ENCODE results near the gene ACAD10.

ACAD10 gene

GRCh38 chr12:111766608-111767361, 80.9 kb downstream of the ACAD10 start, which contains the start of gene ALDH2:
Gene ALDH2, plus strand, starts transcription at chr12:111766933. Its CDS starts 50 bp downstream, at chr12:111766983.
- H3K36me3 Mint-ChIP-seq = peaks cover 0 to 3% of the 10 kb centered on the region in 2 donors
- peak within 1 kb of the TSS; percentile 80 to 90 for H3K4me3 Mint-ChIP-seq
- peaks cover 43 to 62% of the 10 kb centered on the region in 2 donors for H3K4me1 Mint-ChIP-seq
- ATAC-seq (replicated peaks) (peak; percentile 54 to 63), DNase-seq (no peak)
- H3K9me3 Mint-ChIP-seq = no peaks in the 10 kb centered on the region
- H3K27ac Mint-ChIP-seq = peak within 1 kb of the TSS; percentile 86
- peaks cover 0 to 6% of the 10 kb centered on the region in 2 donors for H3K27me3 Mint-ChIP-seq

DNA sequence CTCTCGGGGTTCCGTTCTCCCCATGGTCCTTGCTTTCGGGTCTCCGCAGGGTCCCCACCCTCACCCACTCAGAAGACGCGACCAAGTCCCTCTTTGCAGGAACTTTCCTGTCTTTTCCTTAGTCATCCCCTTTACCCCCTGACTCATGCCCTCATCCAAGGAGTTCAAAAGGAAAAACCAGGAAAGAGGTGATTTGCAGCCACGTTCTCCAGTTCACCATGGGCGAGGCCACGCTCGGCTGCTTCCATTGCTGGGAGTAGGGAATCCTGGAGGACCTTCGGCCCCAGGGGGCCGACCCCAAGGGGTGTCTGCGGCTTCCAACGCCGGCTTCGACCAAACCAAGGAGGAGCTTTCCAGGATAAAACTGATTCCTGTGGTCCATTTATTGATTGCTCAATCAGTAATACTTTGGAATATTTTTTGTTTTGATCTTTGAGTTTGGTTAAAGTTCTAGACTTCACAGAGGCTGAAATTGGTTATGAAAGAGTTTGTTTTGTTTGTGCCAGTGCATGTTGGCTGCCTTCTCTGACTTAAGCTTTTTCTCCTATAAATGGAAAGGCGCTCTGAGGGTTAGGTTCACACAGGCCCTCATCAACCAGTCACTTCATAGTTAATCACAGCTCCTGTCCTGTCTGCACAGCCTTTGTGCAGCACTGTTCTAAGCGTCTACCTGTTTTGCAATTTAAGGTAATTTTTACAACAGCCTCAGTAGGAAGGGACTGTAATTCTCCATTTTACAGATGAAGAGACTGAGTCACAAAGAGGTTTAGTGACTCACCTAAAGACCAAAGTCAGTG, 81.7 kb downstream of the ACAD10 start:
- H3K4me1 Mint-ChIP-seq = peaks cover 38 to 54% of the 10 kb centered on the region in 2 donors
- ATAC-seq (replicated peaks) = no peak

GRCh38 chr12:111768159-111768895, 82.5 kb downstream of the ACAD10 start:
- Mint-ChIP-seq H3K27ac (no peak overlapping the region), H3K36me3 (no peaks in the 10 kb centered on the region), H3K9me3 (no peaks in the 10 kb centered on the region), H3K4me1 (peaks cover 37 to 46% of the 10 kb centered on the region in 2 donors), H3K4me3 (no peak overlapping the region), H3K27me3 (peaks cover 0 to 6% of the 10 kb centered on the region in 2 donors)
- DNase-seq = no peak
- no peak for ATAC-seq (replicated peaks)

More for the DNA sequence above, 81.7 kb downstream of the ACAD10 start:
- no peak for DNase-seq
- Mint-ChIP-seq H3K4me3 (peak overlapping the region; percentile 80 to 90), H3K36me3 (no peaks in the 10 kb centered on the region), H3K27me3 (peaks cover 0 to 6% of the 10 kb centered on the region in 2 donors), H3K27ac (peak overlapping the region; percentile 86), H3K9me3 (no peaks in the 10 kb centered on the region)

GRCh38 chr12:111769599-111769998, 83.7 kb downstream of the ACAD10 start:
- Mint-ChIP-seq H3K36me3 (no peaks in the 10 kb centered on the region), H3K4me1 (peaks cover 35 to 45% of the 10 kb centered on the region in 2 donors), H3K9me3 (no peaks in the 10 kb centered on the region), H3K27me3 (peaks cover 0 to 6% of the 10 kb centered on the region in 2 donors), H3K4me3 (no peak overlapping the region), H3K27ac (no peak overlapping the region)
- ATAC-seq (replicated peaks) (no peak), DNase-seq (no peak)

DNA sequence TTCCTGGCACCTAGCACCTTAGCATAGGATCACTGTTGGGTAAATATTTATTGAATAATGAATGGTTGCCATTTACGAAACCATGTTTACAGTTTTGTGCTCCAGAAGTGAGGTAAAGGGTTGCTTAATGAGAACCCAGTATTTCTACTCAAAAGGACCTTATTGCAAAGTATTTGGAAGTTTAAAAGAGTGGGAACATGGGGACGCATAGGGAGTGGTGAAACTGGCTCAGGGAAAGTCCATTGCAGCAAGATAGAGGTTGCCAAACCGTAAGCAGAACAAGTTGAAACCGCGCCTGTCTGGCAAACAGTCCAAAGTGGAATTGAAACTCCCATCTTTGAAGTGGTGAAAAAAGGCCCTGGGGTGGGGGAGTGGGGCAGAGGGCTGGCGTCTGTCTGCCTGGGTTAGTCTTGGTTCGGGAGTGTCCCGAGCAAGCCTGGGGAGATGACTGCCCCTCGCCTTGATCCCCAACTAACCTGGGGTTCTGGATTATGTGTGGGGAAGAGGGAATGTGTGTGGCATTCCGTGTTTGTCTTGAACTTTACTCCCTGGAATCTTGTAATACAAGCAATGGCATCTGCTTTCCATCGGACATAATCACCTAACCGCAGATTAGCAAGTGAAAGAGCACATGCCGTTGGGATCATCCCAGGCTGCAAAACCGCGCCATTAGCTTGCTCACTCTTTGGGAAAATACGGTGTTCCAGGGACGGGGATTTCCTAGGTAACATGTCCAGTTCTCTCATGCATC, 88.1 kb downstream of the ACAD10 start:
- peak overlapping the region; percentile 92 for H3K27ac Mint-ChIP-seq
- no peaks in the 10 kb centered on the region for H3K9me3 Mint-ChIP-seq
- H3K4me3 Mint-ChIP-seq = peak overlapping the region; percentile 48 to 67
- H3K4me1 Mint-ChIP-seq = peaks cover 29 to 32% of the 10 kb centered on the region in 2 donors
- H3K36me3 Mint-ChIP-seq = no peaks in the 10 kb centered on the region
- ATAC-seq (replicated peaks) (peak; percentile 69 to 74), DNase-seq (peak; percentile 43)
- H3K27me3 Mint-ChIP-seq = no peaks in the 10 kb centered on the region

GRCh38 chr12:111775205-111776193, 89.6 kb downstream of the ACAD10 start:
- Mint-ChIP-seq H3K27me3 (no peaks in the 10 kb centered on the region), H3K4me3 (peak overlapping the region; percentile 80 to 82), H3K4me1 (peaks cover 34 to 35% of the 10 kb centered on the region in 2 donors), H3K36me3 (peaks cover 0 to 2% of the 10 kb centered on the region in 2 donors), H3K9me3 (no peaks in the 10 kb centered on the region), H3K27ac (peak overlapping the region; percentile 97)
- ATAC-seq (replicated peaks) (peak; percentile 91 to 94), DNase-seq (peak; percentile 73)

GRCh38 chr12:111776836-111777344, 91.0 kb downstream of the ACAD10 start:
- no peak for ATAC-seq (replicated peaks)
- H3K36me3 Mint-ChIP-seq = peaks cover 0 to 5% of the 10 kb centered on the region in 2 donors
- DNase-seq = no peak
- peak overlapping the region; percentile 69 for H3K27ac Mint-ChIP-seq
- no peaks in the 10 kb centered on the region for H3K9me3 Mint-ChIP-seq
- no peak overlapping the region for H3K4me3 Mint-ChIP-seq
- no peaks in the 10 kb centered on the region for H3K27me3 Mint-ChIP-seq
- peaks cover 36 to 37% of the 10 kb centered on the region in 2 donors for H3K4me1 Mint-ChIP-seq

GRCh38 chr12:111777345-111778045, 91.6 kb downstream of the ACAD10 start:
- Mint-ChIP-seq H3K36me3 (peaks cover 0 to 5% of the 10 kb centered on the region in 2 donors), H3K27me3 (no peaks in the 10 kb centered on the region), H3K4me3 (no peak overlapping the region), H3K27ac (peak overlapping the region; percentile 69), H3K4me1 (peaks cover 36 to 37% of the 10 kb centered on the region in 2 donors), H3K9me3 (no peaks in the 10 kb centered on the region)
- DNase-seq (no peak), ATAC-seq (replicated peaks) (no peak)

DNA sequence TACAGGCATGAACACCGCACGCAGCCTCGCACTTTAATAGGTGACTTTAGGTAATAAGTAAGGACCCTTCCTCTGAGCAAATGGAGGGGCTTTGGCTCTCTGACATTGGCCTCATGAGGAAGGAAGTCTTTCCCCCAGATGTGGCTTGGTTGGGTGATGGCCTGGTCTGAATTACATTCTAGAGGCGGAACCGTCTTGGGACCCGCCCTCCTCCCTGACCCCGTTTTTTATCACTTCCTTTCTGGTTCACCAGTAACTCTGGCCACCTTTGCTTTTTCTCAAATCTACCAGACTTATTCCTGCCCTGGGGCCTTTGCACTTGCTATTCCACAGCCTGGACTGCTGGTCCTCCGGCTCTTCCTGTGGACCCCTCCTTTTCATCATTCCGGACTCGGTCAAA, 94.3 kb downstream of the ACAD10 start:
- H3K27ac Mint-ChIP-seq = no peak overlapping the region

GRCh38 chr12:111780615-111781014, 94.8 kb downstream of the ACAD10 start:
- ATAC-seq (replicated peaks) = no peak
- peaks cover 4 to 10% of the 10 kb centered on the region in 2 donors for H3K36me3 Mint-ChIP-seq
- H3K4me3 Mint-ChIP-seq = no peak overlapping the region
- H3K9me3 Mint-ChIP-seq = no peaks in the 10 kb centered on the region
- H3K27me3 Mint-ChIP-seq = no peaks in the 10 kb centered on the region
- no peak overlapping the region for H3K27ac Mint-ChIP-seq
- DNase-seq = no peak
- H3K4me1 Mint-ChIP-seq = peaks cover 15 to 17% of the 10 kb centered on the region in 2 donors

More for the DNA sequence above, 94.3 kb downstream of the ACAD10 start:
- no peak overlapping the region for H3K4me3 Mint-ChIP-seq
- H3K9me3 Mint-ChIP-seq = no peaks in the 10 kb centered on the region
- peaks cover 3 to 9% of the 10 kb centered on the region in 2 donors for H3K36me3 Mint-ChIP-seq
- H3K4me1 Mint-ChIP-seq = peaks cover 19 to 20% of the 10 kb centered on the region in 2 donors
- H3K27me3 Mint-ChIP-seq = no peaks in the 10 kb centered on the region
- ATAC-seq (replicated peaks) (no peak), DNase-seq (no peak)

DNA sequence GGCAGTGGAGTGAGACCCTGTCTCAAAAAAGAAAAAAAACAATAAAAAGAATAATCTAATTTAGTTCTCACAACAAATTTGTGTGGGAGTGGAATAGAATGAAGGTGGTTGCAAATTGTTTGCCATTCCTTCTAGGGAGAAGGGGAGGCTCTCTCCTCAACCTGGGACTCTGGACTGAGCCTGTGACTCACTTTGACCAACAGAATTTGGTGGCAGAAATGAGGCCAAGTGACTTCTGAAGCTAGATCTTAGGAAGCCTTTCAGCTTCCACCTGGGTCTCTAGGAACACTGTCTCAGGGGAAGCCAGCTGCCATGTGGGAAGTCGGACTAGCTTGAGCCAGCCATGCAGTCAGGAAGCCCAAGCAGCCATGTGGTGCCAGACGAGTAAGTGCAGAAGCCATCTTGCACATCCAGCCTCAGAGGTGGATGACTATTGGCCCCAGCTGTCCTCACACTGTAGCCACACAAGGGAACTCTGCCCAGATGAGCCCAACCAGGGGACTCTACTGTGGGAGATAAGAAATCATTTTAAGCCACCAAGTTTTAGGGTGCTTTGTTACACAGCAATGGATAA, 95.3 kb downstream of the ACAD10 start:
- Mint-ChIP-seq H3K36me3 (peaks cover 4 to 10% of the 10 kb centered on the region in 2 donors), H3K27ac (no peak overlapping the region), H3K4me1 (peaks cover 9 to 11% of the 10 kb centered on the region in 2 donors), H3K9me3 (no peaks in the 10 kb centered on the region), H3K27me3 (no peaks in the 10 kb centered on the region), H3K4me3 (no peak overlapping the region)
- DNase-seq (no peak), ATAC-seq (replicated peaks) (no peak)

GRCh38 chr12:111783046-111783445, 97.2 kb downstream of the ACAD10 start:
- ATAC-seq (replicated peaks) (no peak), DNase-seq (no peak)
- Mint-ChIP-seq H3K36me3 (peaks cover 4 to 10% of the 10 kb centered on the region in 2 donors), H3K27ac (no peak overlapping the region), H3K4me1 (peaks cover 5 to 7% of the 10 kb centered on the region in 2 donors), H3K27me3 (no peaks in the 10 kb centered on the region), H3K4me3 (no peak overlapping the region), H3K9me3 (no peaks in the 10 kb centered on the region)

All from stimulated activated naive B cell treated with anti-CD40 and anti-IgM and Interleukin-4, amounts not matched to agents 10 μg/mL and 1 μg/mL and 100 μg/mL, for 72 hours (primary cell).